ENCODE measurements around the gene CPNE5. TPM values are rescaled to one million over a fixed set of nuclear protein-coding genes. Genes with fewer than 3 reads are reported as not detected.
"Not testable (repeated sequence)": the region's sequence is repeated elsewhere in the genome, so short reads cannot be mapped to it uniquely, and the experiment has no call there.

The CPNE5 gene
- total RNA-seq, 1 donor from 2014 or later, result 2.3 TPM

- H3K27me3 ChIP-seq, result no peaks in the 10 kb centered on the region
- H3K9me3 ChIP-seq, result no peaks in the 10 kb centered on the region
- H3K36me3 ChIP-seq, result no peaks in the 10 kb centered on the region
- ATAC-seq (no peak), DNase-seq (no peak)
- intact Hi-C loops (cut with DNase I), result no loop called here
- H3K27ac ChIP-seq, result no peak overlapping the region
- no peak overlapping the region for H3K4me3 ChIP-seq
- no peaks in the 10 kb centered on the region for H3K4me1 ChIP-seq
- TF ChIP-seq, protein P1, sequence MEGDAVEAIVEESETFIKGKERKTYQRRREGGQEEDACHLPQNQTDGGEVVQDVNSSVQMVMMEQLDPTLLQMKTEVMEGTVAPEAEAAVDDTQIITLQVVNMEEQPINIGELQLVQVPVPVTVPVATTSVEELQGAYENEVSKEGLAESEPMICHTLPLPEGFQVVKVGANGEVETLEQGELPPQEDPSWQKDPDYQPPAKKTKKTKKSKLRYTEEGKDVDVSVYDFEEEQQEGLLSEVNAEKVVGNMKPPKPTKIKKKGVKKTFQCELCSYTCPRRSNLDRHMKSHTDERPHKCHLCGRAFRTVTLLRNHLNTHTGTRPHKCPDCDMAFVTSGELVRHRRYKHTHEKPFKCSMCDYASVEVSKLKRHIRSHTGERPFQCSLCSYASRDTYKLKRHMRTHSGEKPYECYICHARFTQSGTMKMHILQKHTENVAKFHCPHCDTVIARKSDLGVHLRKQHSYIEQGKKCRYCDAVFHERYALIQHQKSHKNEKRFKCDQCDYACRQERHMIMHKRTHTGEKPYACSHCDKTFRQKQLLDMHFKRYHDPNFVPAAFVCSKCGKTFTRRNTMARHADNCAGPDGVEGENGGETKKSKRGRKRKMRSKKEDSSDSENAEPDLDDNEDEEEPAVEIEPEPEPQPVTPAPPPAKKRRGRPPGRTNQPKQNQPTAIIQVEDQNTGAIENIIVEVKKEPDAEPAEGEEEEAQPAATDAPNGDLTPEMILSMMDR (IDR thresholded peaks at IDR 0.05), result no peak
Measured at GRCh38 chr6:36729161-36729524, 110.1 kb downstream of the CPNE5 start.

GRCh38 chr6:36728289-36729160 lies 110.7 kb downstream of the CPNE5 start:
- Histone ChIP-seq H3K4me3 (no peak overlapping the region), H3K9me3 (no peaks in the 10 kb centered on the region), H3K4me1 (no peaks in the 10 kb centered on the region), H3K36me3 (no peaks in the 10 kb centered on the region), H3K27ac (no peak overlapping the region), H3K27me3 (no peaks in the 10 kb centered on the region)
- DNase-seq (no peak), ATAC-seq (no peak)
- TF ChIP-seq, protein P1 (IDR thresholded peaks at IDR 0.05), result no peak
- intact Hi-C loops (cut with DNase I), result no loop called here

DNA sequence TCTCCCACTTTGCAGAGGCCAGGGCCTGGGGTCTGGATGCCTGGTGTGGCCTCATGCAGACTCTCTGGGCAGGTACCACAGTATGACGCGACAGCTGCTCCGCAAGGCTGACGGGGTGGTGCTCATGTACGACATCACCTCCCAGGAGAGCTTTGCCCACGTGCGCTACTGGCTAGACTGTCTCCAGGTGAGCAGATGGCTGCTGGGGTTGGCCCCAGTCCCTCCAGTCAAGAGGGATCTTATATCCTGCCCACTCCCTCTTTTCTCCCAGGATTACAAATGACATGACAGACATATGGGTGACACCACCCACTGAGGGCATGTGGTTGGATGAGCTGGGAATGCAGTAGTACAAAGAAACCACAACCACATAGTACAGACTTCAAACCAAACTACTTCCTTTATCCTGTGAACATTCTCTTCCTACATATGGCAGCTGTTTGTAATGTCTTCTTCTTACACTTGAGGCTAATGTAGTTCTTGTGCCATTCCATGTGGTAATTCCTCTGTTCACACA lies 111.7 kb downstream of the CPNE5 start:
- DNase-seq (no peak), ATAC-seq (peak; percentile 87)
- Histone ChIP-seq H3K27ac (no peak overlapping the region), H3K4me1 (no peaks in the 10 kb centered on the region), H3K27me3 (no peaks in the 10 kb centered on the region), H3K4me3 (no peak overlapping the region), H3K36me3 (no peaks in the 10 kb centered on the region), H3K9me3 (no peaks in the 10 kb centered on the region)
- intact Hi-C loops (cut with DNase I), result no loop called here
- TF ChIP-seq, protein P1 (IDR thresholded peaks at IDR 0.05), result no peak

DNA sequence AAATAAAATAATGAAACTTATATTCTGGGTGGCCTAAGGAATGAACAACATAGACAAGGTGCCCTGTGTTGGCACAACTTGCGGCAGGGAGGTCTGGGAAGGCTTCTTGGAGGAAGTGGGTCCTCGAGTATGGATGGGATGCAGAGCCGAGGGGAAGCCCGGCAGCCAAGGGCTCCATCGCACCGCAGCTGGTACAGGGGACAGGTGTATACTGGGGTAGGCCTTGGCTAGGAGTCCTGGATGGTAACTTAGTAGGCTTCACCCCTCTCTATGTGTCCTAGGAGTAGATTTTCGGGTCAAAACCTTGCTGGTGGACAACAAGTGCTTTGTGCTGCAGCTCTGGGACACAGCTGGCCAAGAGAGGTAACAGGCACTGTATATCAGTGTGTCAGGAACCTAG lies 113.7 kb downstream of the CPNE5 start:
- Histone ChIP-seq H3K36me3 (no peaks in the 10 kb centered on the region), H3K27me3 (no peaks in the 10 kb centered on the region), H3K27ac (no peak overlapping the region), H3K4me1 (no peaks in the 10 kb centered on the region), H3K9me3 (no peaks in the 10 kb centered on the region), H3K4me3 (no peak overlapping the region)
- intact Hi-C loops (cut with DNase I), result no loop called here
- ATAC-seq (no peak), DNase-seq (no peak)
- TF ChIP-seq, protein P1 (IDR thresholded peaks at IDR 0.05), result no peak

DNA sequence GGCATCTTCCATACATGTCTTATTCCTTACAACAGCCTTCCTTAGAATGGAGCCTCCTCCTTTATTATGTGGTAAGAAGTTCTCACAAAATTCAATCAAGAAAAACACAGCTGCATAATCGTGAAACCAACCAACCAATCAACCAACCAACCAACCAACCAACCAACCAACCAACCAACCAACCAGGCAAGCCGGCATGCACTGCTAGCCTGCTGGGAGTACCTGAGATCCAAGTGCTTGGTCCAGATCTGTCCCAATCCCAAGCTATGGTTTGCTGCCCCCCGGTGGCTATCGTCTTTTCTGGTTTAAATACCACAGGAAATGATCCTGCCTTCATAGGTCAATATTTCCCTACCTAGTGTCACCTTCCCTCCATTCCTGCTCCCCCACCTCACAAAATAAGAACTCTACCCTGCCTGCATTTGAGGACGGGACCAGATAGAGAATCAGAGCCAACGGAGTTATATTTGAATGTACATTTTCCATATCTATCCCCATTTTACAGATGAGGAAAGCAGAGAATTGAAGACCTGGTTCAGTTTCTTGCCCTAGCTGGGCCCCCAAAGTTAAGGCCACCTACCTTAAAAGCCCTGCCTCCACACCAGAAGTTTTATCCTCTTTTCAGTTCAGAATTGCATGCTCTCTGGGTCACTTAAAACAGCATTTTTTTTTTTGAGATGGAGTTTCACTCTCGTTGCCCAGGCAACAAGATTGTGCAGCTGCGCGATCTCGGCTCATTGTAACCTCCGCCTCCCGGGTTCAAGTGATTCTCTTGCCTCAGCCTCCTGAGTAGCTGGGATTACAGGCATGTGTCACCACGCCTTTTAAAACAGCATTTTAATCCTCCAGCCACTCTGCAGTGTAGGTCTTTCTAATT lies 114.5 kb downstream of the CPNE5 start:
- peak; percentile 74 for ATAC-seq
- H3K27me3 ChIP-seq, result no peaks in the 10 kb centered on the region

GRCh38 chr6:36723992-36724391 lies 115.3 kb downstream of the CPNE5 start:
- intact Hi-C loops (cut with DNase I); ATAC-seq; DNase-seq; H3K4me3 ChIP-seq; H3K27me3 ChIP-seq; H3K27ac ChIP-seq; H3K4me1 ChIP-seq; H3K9me3 ChIP-seq; H3K36me3 ChIP-seq: not testable (repeated sequence)

More for the DNA sequence above, 114.5 kb downstream of the CPNE5 start:
- no peaks in the 10 kb centered on the region for H3K9me3 ChIP-seq
- H3K4me3 ChIP-seq, result no peak overlapping the region
- H3K36me3 ChIP-seq, result no peaks in the 10 kb centered on the region
- no peaks in the 10 kb centered on the region for H3K4me1 ChIP-seq
- peak; percentile 84 for DNase-seq
- TF ChIP-seq, protein P1 (IDR thresholded peaks at IDR 0.05), result peak; percentile 50
- H3K27ac ChIP-seq, result no peak overlapping the region
- intact Hi-C loops (cut with DNase I), result no loop called here
